Heart left ventricle (tissue), 16 donors: Measurements from ENCODE around the gene FAM83C. TPM values are rescaled to one million over a fixed set of nuclear protein-coding genes. Genes with fewer than 3 reads are reported as not detected.

Source experiments
- ATAC-seq, 4 donors: fragments of 200-7000 bp; cut with Tn5 transposase; one replicate each; pipeline ENCODE4 v1.9.1; 2020 to 2022; ENCODE audit warnings: moderate library complexity in 4 of 4, mild to moderate bottlenecking in 3 of 4, moderate number of reproducible peaks in 1 of 4
- DNase-seq, 5 donors: peaks; one replicate each; pipeline ENCODE4 v3.0.0-alpha.2; 2020
- H3K27ac ChIP-seq, 12 donors: fragments of 200-600 bp; sonication (generic) in 4 of 12; one replicate each; pipeline versions ENCODE4 v1.5.0 to v1.8.0; 2016 to 2022; ENCODE audit warnings: mild to moderate bottlenecking in 2 of 12
- H3K27me3 ChIP-seq, 9 donors: fragments of 200-600 bp; sonication (generic) in 2 of 9; one replicate each; pipeline versions ENCODE4 v1.5.1 to v1.8.0; 2016 to 2022; ENCODE audit warnings: mild to moderate bottlenecking in 3 of 9
- H3K36me3 ChIP-seq, 9 donors: fragments of 200-600 bp; sonication (generic) in 2 of 9; one replicate each; pipeline versions ENCODE4 v1.5.0 to v1.8.0; 2018 to 2022; ENCODE audit warnings: mild to moderate bottlenecking in 2 of 9
- H3K4me1 ChIP-seq, 12 donors: fragments of 200-600 bp; sonication (generic) in 4 of 12; one replicate each; pipeline versions ENCODE4 v1.5.0 to v1.8.0; 2016 to 2022; ENCODE audit warnings: mild to moderate bottlenecking in 3 of 12
- H3K4me3 ChIP-seq, 12 donors: fragments of 200-600 bp; sonication (generic) in 4 of 12; one replicate each; pipeline versions ENCODE4 v1.5.0 to v1.8.0; 2017 to 2022; ENCODE audit warnings: mild to moderate bottlenecking in 9 of 12, moderate library complexity in 4 of 12
- H3K9me3 ChIP-seq, 12 donors: fragments of 200-600 bp; sonication (generic) in 4 of 12; one replicate each; pipeline versions ENCODE4 v1.5.0 to v1.8.0; 2016 to 2022; ENCODE audit warnings: mild to moderate bottlenecking in 1 of 12
- POLR2A ChIP-seq, 2 donors: fragments of 450-650 bp; IDR thresholded peaks; one replicate each; pipeline ENCODE4 v1.6.1; 2017; ENCODE audit warnings: antibody characterized with exemption in 2 of 2, mild to moderate bottlenecking in 2 of 2, moderate library complexity in 2 of 2
- whole genome bisulfite sequencing, 4 donors: extraction: QIAGEN DNeasy Blood & Tissue Kit in 2 of 4; methylation state at CpG; one replicate each; pipeline versions ENCODE4 v1.1.5 to v1.1.7; 2013 to 2018; 5-methylcytosine and 5-hydroxymethylcytosine counted together
- intact Hi-C, 10 donors: fragments of 100-400 bp; cut with DNase I; formaldehyde crosslinking; loops; one replicate each; pipeline versions ENCODE4 v1.11.1 to v1.14.2; 2022
- polyA plus RNA-seq, 2 donors: library from polyadenylated mRNA; stranded (reverse); fragments of 200-250 nt; gene quantifications; one replicate each; pipeline ENCODE4 v1.2.3, GENCODE V29; 2013
- total RNA-seq, 9 donors: library from RNA; depleted of rRNA in 2 of 9; stranded (reverse); fragments of >200 nt in 2 of 9; fragmentation: NEBNext Ultra II Directional in 3 of 9; extraction: Animal tissue kit (Norgen Biotek cat#: 25700) in 3 of 9; gene quantifications; one replicate each; pipeline versions ENCODE4 v1.1.0 to v1.2.4, GENCODE V29; 2016 to 2023
- TF ChIP-seq, protein P1 (sequence below), 12 donors: fragments of 200-600 bp; sonication (generic) in 4 of 12; IDR thresholded peaks; one replicate each; pipeline versions ENCODE4 v1.5.0 to v1.8.0; 2018 to 2022; ENCODE audit warnings: antibody characterized with exemption in 12 of 12, mild to moderate bottlenecking in 5 of 12
- donor health status: ischemic (EF 13 %, LVEDD 7.1; RV severe dilation, severe dysfunction).
- donor health status: healthy with polysubstance abuse.
- donor health status: DM: no; HTN: yes; CAD: no.
- donor health status: DM: no; HTN: no; CAD: no.
- donor health status: ischemic (EF 25% LVEDD 6.9; RV normal size, moderate dysfunction).
- donor health status: ischemic (EF 25% LVEDD 5.7; RV mildly dilated, moderate dysfunction).
- donor health status: healthy.
- donor health status: DM: yes; HTN: yes; CAD: no.
- donor health status: ischemic (EF 35%, LVEDD 5.7; RV mildly dilated, moderate dysfunction).
- donor health status: nonischemic (EF 11% LVEDD 7.7; RV severe dilation, severe dysfunction).
- donor health status: DM: yes; HTN: yes; CAD: no.
- donor health status: PGD.
- donor health status: ischemic (EF 29% LVEDD 5.4; RV normal size, mild dysfunction).
- donor health status: nonischemic (EF 23%, LVEDD 6.1; RV moderate dilation, normal function).

The FAM83C gene
- total and polyA plus RNA-seq, 11 donors: not detected

DNA sequence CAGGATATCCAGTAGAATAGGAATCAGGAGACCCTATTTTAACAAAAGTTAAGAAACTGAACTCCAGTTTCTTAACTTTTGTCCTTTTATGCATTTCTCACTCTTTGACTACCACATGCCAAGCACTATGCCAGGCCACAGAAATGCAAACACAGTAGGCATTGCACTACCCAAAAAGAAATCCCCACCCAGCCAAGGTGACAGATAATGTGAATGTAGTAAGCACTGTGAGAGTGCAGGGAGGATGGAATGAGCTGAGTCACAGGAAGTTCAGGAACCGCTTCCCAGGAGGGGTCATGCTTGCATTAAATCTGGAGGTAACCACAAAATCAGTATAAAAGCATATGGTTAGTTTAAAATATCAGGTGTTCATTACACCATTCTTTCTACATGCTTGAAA lies 20.1 kb upstream of the FAM83C start:
- H3K9me3 ChIP-seq: no peaks in the 10 kb centered on the region
- H3K4me3 ChIP-seq: no peak overlapping the region
- TF ChIP-seq, protein P1, sequence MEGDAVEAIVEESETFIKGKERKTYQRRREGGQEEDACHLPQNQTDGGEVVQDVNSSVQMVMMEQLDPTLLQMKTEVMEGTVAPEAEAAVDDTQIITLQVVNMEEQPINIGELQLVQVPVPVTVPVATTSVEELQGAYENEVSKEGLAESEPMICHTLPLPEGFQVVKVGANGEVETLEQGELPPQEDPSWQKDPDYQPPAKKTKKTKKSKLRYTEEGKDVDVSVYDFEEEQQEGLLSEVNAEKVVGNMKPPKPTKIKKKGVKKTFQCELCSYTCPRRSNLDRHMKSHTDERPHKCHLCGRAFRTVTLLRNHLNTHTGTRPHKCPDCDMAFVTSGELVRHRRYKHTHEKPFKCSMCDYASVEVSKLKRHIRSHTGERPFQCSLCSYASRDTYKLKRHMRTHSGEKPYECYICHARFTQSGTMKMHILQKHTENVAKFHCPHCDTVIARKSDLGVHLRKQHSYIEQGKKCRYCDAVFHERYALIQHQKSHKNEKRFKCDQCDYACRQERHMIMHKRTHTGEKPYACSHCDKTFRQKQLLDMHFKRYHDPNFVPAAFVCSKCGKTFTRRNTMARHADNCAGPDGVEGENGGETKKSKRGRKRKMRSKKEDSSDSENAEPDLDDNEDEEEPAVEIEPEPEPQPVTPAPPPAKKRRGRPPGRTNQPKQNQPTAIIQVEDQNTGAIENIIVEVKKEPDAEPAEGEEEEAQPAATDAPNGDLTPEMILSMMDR (IDR thresholded peaks at IDR 0.05): no peak
- no peak for TF ChIP-seq POLR2A (IDR thresholded peaks at IDR 0.05)
- peaks cover 0 to 15% (median 13%) of the 10 kb centered on the region in 12 donors for H3K4me1 ChIP-seq
- 88 to 94% (median 90%) methylated on average over 1 of the region's 1 CpG for WGBS, 4 donors
- H3K27ac ChIP-seq: no peak overlapping the region
- no peaks in the 10 kb centered on the region for H3K27me3 ChIP-seq
- H3K36me3 ChIP-seq: peaks cover 0 to 31% (median 13%) of the 10 kb centered on the region in 9 donors
- intact Hi-C loops: no loop called here
- DNase-seq: no peak
- no peak for ATAC-seq

DNA sequence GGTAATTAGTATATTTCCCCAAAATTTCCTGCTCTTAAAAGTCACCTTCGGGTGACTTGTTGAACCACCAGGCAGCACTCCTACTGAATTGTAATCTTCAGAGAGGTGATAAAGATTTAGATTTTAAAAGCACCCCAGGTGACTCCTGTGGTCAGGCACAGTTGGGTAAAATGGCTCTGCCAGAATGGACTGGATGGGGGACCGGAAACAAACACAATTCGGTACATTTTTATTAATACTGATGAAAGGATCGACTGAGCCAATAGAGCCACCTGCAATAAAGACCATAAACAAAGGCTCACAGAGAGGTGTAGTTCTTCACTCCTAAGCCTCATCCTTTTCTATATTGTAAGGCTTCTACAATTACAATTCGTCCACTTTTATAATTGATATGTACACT lies 19.6 kb upstream of the FAM83C start:
- peaks cover 0 to 31% (median 13%) of the 10 kb centered on the region in 9 donors for H3K36me3 ChIP-seq
- TF ChIP-seq POLR2A (IDR thresholded peaks at IDR 0.05): no peak
- TF ChIP-seq, protein P1 (IDR thresholded peaks at IDR 0.05): no peak
- H3K4me1 ChIP-seq: peaks cover 0 to 20% (median 16%) of the 10 kb centered on the region in 12 donors
- H3K9me3 ChIP-seq: no peaks in the 10 kb centered on the region
- DNase-seq (no peak), ATAC-seq (no peak)
- H3K27me3 ChIP-seq: no peaks in the 10 kb centered on the region
- H3K4me3 ChIP-seq: no peak overlapping the region
- intact Hi-C loops: no loop called here
- no peak overlapping the region for H3K27ac ChIP-seq
- 88 to 97% (median 93%) methylated on average over 5 of the region's 5 CpGs for WGBS, 4 donors

DNA sequence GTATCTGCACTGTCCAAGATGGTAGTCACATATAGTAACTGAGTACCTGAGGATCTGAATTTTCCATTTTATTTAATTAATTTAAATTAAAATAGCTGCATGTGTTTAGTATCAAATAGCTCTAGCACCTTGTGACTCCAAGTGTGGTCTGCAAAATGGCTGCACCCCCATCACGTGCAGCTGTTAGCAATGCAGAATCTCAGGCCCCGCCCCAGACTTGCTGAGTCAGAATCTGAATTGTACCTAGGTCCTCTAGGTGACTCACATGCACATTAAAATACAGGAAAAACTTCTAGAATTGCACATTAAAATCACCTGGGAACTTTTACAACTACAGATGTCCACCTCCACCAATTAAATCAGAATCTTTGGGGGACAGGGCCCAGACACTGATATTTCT lies 19.2 kb upstream of the FAM83C start:
- WGBS, 4 donors: 91 to 100% (median 95%) methylated on average over 2 of the region's 2 CpGs

More for the DNA sequence above, 19.2 kb upstream of the FAM83C start:
- H3K4me1 ChIP-seq: peaks cover 0 to 24% (median 18%) of the 10 kb centered on the region in 12 donors
- intact Hi-C loops: no loop called here
- ATAC-seq: no peak
- DNase-seq: no peak
- no peak overlapping the region for H3K27ac ChIP-seq
- H3K4me3 ChIP-seq: no peak overlapping the region
- H3K27me3 ChIP-seq: no peaks in the 10 kb centered on the region
- H3K36me3 ChIP-seq: peaks cover 0 to 32% (median 13%) of the 10 kb centered on the region in 9 donors
- TF ChIP-seq, protein P1 (IDR thresholded peaks at IDR 0.05): no peak
- TF ChIP-seq POLR2A (IDR thresholded peaks at IDR 0.05): no peak
- no peaks in the 10 kb centered on the region for H3K9me3 ChIP-seq
